ENCODE measurements around the gene TMEM203. TPM values are rescaled to one million over a fixed set of nuclear protein-coding genes. Genes with fewer than 3 reads are reported as not detected.

Gene TMEM203
- total and polyA plus RNA-seq, 2 experiments from 2014 or later = 32.7 to 53.4 TPM

DNA sequence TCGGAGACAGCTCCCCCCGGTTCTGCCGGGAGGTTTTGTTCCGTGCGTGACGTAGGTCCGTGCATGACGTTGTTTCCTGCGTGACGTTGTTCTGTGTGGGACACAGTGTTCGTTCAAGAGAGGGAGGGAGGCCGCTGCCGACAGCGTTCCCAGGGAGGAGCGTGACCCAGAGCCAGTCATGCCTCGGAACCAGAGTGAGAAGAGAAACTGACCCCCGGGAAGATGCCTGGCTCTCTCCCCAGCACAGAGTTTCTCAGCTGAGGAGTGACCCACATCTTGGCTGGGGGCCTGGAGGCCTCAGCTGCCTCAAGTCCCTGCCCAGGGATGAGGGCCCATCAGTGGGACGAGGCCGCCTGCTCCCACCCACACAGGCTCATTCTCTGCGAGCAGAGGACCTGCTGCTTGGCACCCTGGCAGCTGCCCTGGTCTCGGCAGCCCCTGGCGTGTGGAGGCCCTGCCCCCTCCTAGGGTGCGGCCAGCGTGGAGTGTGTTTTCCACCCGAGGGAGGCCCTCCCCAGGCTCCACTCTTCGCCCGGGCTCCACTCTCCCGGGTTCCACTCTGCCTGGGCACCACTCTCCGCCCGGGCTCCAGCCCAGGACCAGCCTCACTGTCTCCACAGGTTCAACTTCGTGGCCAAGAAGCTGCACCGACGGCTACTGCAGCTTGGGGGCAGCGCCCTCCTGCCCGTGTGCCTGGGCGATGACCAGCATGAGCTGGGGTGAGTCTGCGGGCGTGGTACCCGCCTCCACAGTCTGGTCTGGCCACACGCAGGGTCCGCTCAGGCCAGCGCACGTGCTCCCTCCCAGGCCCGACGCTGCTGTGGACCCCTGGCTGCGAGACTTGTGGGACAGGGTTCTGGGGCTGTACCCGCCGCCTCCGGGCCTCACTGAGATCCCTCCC lies 8.0 kb upstream of the TMEM203 start:
- TF ChIP-seq, protein P1, sequence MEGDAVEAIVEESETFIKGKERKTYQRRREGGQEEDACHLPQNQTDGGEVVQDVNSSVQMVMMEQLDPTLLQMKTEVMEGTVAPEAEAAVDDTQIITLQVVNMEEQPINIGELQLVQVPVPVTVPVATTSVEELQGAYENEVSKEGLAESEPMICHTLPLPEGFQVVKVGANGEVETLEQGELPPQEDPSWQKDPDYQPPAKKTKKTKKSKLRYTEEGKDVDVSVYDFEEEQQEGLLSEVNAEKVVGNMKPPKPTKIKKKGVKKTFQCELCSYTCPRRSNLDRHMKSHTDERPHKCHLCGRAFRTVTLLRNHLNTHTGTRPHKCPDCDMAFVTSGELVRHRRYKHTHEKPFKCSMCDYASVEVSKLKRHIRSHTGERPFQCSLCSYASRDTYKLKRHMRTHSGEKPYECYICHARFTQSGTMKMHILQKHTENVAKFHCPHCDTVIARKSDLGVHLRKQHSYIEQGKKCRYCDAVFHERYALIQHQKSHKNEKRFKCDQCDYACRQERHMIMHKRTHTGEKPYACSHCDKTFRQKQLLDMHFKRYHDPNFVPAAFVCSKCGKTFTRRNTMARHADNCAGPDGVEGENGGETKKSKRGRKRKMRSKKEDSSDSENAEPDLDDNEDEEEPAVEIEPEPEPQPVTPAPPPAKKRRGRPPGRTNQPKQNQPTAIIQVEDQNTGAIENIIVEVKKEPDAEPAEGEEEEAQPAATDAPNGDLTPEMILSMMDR (conservative IDR thresholded peaks at IDR 0.05; ENCODE audit: low read depth in 2 of 2) = peak in 1 of 2 experiments; percentile 59; a peak in 3 of 4 replicates
- no peak for TF ChIP-seq NANOG (IDR thresholded peaks at IDR 0.05; ENCODE audit: borderline replicate concordance)

DNA sequence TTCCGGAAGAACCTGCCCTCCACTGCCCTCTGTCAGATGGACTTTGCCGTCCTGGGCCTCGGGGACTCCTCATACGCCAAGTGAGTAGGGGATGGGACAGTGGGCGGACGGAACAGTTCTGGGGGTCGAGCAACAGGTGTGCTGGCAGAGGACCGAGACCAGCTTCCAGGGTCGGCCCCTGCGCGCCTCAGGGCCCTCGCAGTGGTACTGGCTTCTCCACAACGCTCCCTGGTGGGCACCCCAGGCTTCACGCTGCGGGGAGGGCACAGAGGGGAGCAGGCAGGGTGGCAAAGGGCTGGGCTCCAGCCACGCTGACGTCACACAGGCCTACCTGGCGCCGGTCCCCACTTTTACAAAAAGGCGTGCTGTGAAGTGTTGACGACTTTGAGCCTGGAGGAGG lies 7.1 kb upstream of the TMEM203 start:
- Mint-ChIP-seq H3K4me3 (no peak overlapping the region), H3K27ac (no peak overlapping the region), H3K27me3 (ENCODE audit: insufficient read depth, low read depth, poor library complexity) (peaks cover 2% of the 10 kb centered on the region), H3K9me3 (no peaks in the 10 kb centered on the region; the same call in 2 of the 3 replicates), H3K4me1 (peaks cover 6% of the 10 kb centered on the region), H3K36me3 (ENCODE audit: low read depth) (peaks cover 22% of the 10 kb centered on the region)
- Histone ChIP-seq H3K27me3 (ENCODE audit: insufficient read depth) (no peaks in the 10 kb centered on the region), H3K36me3 (ENCODE audit: insufficient read depth) (no peaks in the 10 kb centered on the region), H3K4me2 (no peak overlapping the region), H3K9me2 (ENCODE audit: insufficient read depth) (no peaks in the 10 kb centered on the region), H3K27ac (ENCODE audit: low read depth) (no peak overlapping the region), H3K4me1 (ENCODE audit: insufficient read depth) (no peaks in the 10 kb centered on the region), H3F3A (replicated peaks; ENCODE audit: low read depth) (0 out of 2 replicates have a peak, but pooled peaks cover under 1% of the 10 kb centered on the region), H2AFZ (no peak overlapping the region), H3K79me2 (replicated peaks; ENCODE audit: insufficient read depth) (no peaks in the 10 kb centered on the region), H4K20me1 (replicated peaks; ENCODE audit: insufficient read depth) (no peaks in the 10 kb centered on the region; the same call in 1 of the 2 replicates), H3K4me3 (no peak overlapping the region)
- ATAC-seq = no peak
- TF ChIP-seq STAT1 (IDR thresholded peaks at IDR 0.05; ENCODE audit: unreplicated experiment) = no peak
- TF ChIP-seq, protein P1 (conservative IDR thresholded peaks at IDR 0.05; ENCODE audit: low read depth in 2 of 2) = peak in 1 of 2 experiments; percentile 45; a peak in 2 of 4 replicates
- DNase-seq (ENCODE audit: low spot score) = no peak

More for the DNA sequence above, 8.0 kb upstream of the TMEM203 start:
- Mint-ChIP-seq H3K27me3 (ENCODE audit: insufficient read depth, low read depth, poor library complexity) (peaks cover 2% of the 10 kb centered on the region), H3K9me3 (no peaks in the 10 kb centered on the region; the same call in 2 of the 3 replicates), H3K4me1 (peaks cover 5% of the 10 kb centered on the region; the same call in 2 of the 3 replicates), H3K4me3 (no peak overlapping the region; the same call in 2 of the 3 replicates), H3K36me3 (ENCODE audit: low read depth) (peaks cover 16% of the 10 kb centered on the region), H3K27ac (no peak overlapping the region)
- peak; percentile 5; the same call in 1 of the 3 replicates for ATAC-seq
- Histone ChIP-seq H3K79me2 (replicated peaks; ENCODE audit: insufficient read depth) (no peaks in the 10 kb centered on the region), H3F3A (replicated peaks; ENCODE audit: low read depth) (0 out of 2 replicates have a peak, but pooled peaks cover 3% of the 10 kb centered on the region), H2AFZ (no peak overlapping the region), H3K4me1 (ENCODE audit: insufficient read depth) (no peaks in the 10 kb centered on the region), H3K4me2 (no peak overlapping the region), H3K36me3 (ENCODE audit: insufficient read depth) (no peaks in the 10 kb centered on the region), H3K27me3 (ENCODE audit: insufficient read depth) (no peaks in the 10 kb centered on the region), H3K4me3 (no peak overlapping the region), H4K20me1 (replicated peaks; ENCODE audit: insufficient read depth) (no peaks in the 10 kb centered on the region; the same call in 1 of the 2 replicates), H3K9me2 (ENCODE audit: insufficient read depth) (no peaks in the 10 kb centered on the region), H3K27ac (ENCODE audit: low read depth) (no peak overlapping the region)
- DNase-seq (ENCODE audit: low spot score) = no peak
